ENCODE data around the gene LGALS1.
"Not testable (repeated sequence)": the region's sequence is repeated elsewhere in the genome, so short reads cannot be mapped to it uniquely, and the experiment has no call there.

The LGALS1 gene

GRCh38 chr22:37717746-37718305 lies 42.4 kb downstream of the LGALS1 start:
- DNase-seq: not testable (repeated sequence)

GRCh38 chr22:37725551-37726240 lies 50.3 kb downstream of the LGALS1 start:
- no peak for DNase-seq

- no peak for DNase-seq
These were observed 50.9 kb downstream of the LGALS1 start for GRCh38 chr22:37726241-37726887.

GRCh38 chr22:37728620-37729019 lies 53.2 kb downstream of the LGALS1 start:
- DNase-seq: no peak
